Myocyte (in vitro differentiated cells): ENCODE measurements around the gene TEX35. TPM values are rescaled to one million over a fixed set of nuclear protein-coding genes. Genes with fewer than 3 reads are reported as not detected.

Experiments
- DNase-seq: peaks from one replicate; pipeline ENCODE4 v3.0.0-alpha.2; 2012; ENCODE audit warnings: low read depth
- total RNA-seq: library from RNA; depleted of rRNA; stranded (reverse); fragments of >200 nt; gene quantifications from 2 replicates; pipeline ENCODE4 v1.2.3, GENCODE V29; 2014

TEX35 gene
- total RNA-seq, 1 donor from 2014 or later, result not detected

- no peak for DNase-seq
Measured at GRCh38 chr1:178516110-178516509, 3.2 kb downstream of the TEX35 start.

GRCh38 chr1:178518894-178519293 is 6.0 kb downstream of the TEX35 start:
- no peak for DNase-seq

GRCh38 chr1:178520803-178521202 is 7.9 kb downstream of the TEX35 start:
- no peak for DNase-seq

- no peak for DNase-seq
Measured at GRCh38 chr1:178521241-178521640, 8.3 kb downstream of the TEX35 start.

- no peak for DNase-seq
Measured at GRCh38 chr1:178527117-178527516, 14.2 kb downstream of the TEX35 start.

GRCh38 chr1:178528228-178528952 is 15.5 kb downstream of the TEX35 start:
- no peak for DNase-seq

- no peak for DNase-seq
Measured at GRCh38 chr1:178528953-178529335, 16.0 kb downstream of the TEX35 start.

GRCh38 chr1:178529364-178530036 is 16.6 kb downstream of the TEX35 start:
- DNase-seq, result no peak

- peak; percentile 94 for DNase-seq
Measured at GRCh38 chr1:178530037-178530402, 17.1 kb downstream of the TEX35 start.

GRCh38 chr1:178530502-178530901 is 17.6 kb downstream of the TEX35 start:
- DNase-seq, result no peak

GRCh38 chr1:178531887-178532286 is 19.0 kb downstream of the TEX35 start:
- DNase-seq, result no peak

GRCh38 chr1:178532392-178532791 is 19.5 kb downstream of the TEX35 start:
- DNase-seq, result peak; percentile 86

- DNase-seq, result no peak
Measured at GRCh38 chr1:178533121-178533946, 20.4 kb downstream of the TEX35 start.

- peak; percentile 53 for DNase-seq
Measured at GRCh38 chr1:178534137-178534868, 21.4 kb downstream of the TEX35 start.

GRCh38 chr1:178536329-178536728 is 23.4 kb downstream of the TEX35 start:
- no peak for DNase-seq

GRCh38 chr1:178536844-178537371 is 24.0 kb downstream of the TEX35 start:
- peak; percentile 99 for DNase-seq

GRCh38 chr1:178537382-178538090 is 24.6 kb downstream of the TEX35 start:
- no peak for DNase-seq

- peak; percentile 78 for DNase-seq
Measured at GRCh38 chr1:178538192-178538916, 25.4 kb downstream of the TEX35 start.

- DNase-seq, result peak; percentile 79
Measured at GRCh38 chr1:178539291-178539690, 26.4 kb downstream of the TEX35 start.

GRCh38 chr1:178540204-178540603 is 27.3 kb downstream of the TEX35 start:
- peak; percentile 50 for DNase-seq
